HepG2 (cell line): ENCODE measurements around the gene SDK1.

ENCODE experiments used
- CHD2 ChIP-seq: IDR thresholded peaks from 2 replicates; pipeline ENCODE4 v1.6.1; 2011; ENCODE audit warnings: low read depth, low read length, improper control_type of control experiment
- EP300 ChIP-seq, 3 experiments: sonication (generic) in 1 of 3; formaldehyde crosslinking in 1 of 3; IDR thresholded peaks; 2 replicates each; pipeline versions ENCODE4 v1.5.1 to v1.6.1; 2011 to 2020; ENCODE audit warnings: low read depth in 2 of 3, low read length in 2 of 3, borderline replicate concordance in 1 of 3, improper control_type of control experiment in 1 of 3, mild to moderate bottlenecking in 1 of 3, missing genetic modification reagents in 1 of 3, moderate library complexity in 1 of 3
- GZF1 ChIP-seq: sonication (generic); formaldehyde crosslinking; IDR thresholded peaks from 2 replicates; pipeline ENCODE4 v1.5.1; 2020; ENCODE audit warnings: mild to moderate bottlenecking, missing genetic modification reagents
- IRF2 ChIP-seq: IDR thresholded peaks from 2 replicates; pipeline ENCODE4 v1.6.1; 2018; ENCODE audit warnings: missing genetic modification reagents, missing compliant biosample characterization
- JUNB ChIP-seq: sonication (generic); formaldehyde crosslinking; IDR thresholded peaks from 2 replicates; pipeline ENCODE4 v1.8.0; 2022; ENCODE audit warnings: missing genetic modification reagents, mild to moderate bottlenecking, borderline replicate concordance
- MAZ ChIP-seq, 2 experiments: sonication (generic) in 1 of 2; formaldehyde crosslinking in 1 of 2; IDR thresholded peaks; 2 replicates each; pipeline versions ENCODE4 v1.5.0 to v1.6.1; 2012 to 2020; ENCODE audit warnings: low read depth in 2 of 2, mild to moderate bottlenecking in 2 of 2, borderline replicate concordance in 1 of 2, improper control_type of control experiment in 1 of 2, low read length in 1 of 2, missing genetic modification reagents in 1 of 2, moderate library complexity in 1 of 2
- MYNN ChIP-seq: sonication (generic); formaldehyde crosslinking; IDR thresholded peaks from 2 replicates; pipeline ENCODE4 v1.4.0; 2020; ENCODE audit warnings: mild to moderate bottlenecking, low read depth, missing genetic modification reagents
- U2AF2 ChIP-seq: fragments of 200-400 bp; formaldehyde crosslinking; IDR thresholded peaks from 2 replicates; pipeline ENCODE4 v1.6.1; 2017; ENCODE audit warnings: low read depth, mild to moderate bottlenecking, low read length
- ZBTB25 ChIP-seq: IDR thresholded peaks from 2 replicates; pipeline ENCODE4 v1.6.1; 2018; ENCODE audit warnings: missing genetic modification reagents
- ZNF30 ChIP-seq: sonication (generic); formaldehyde crosslinking; IDR thresholded peaks from 2 replicates; pipeline ENCODE4 v1.5.0; 2020; ENCODE audit warnings: mild to moderate bottlenecking, missing genetic modification reagents
- ZNF350 ChIP-seq: sonication (generic); formaldehyde crosslinking; IDR thresholded peaks from 2 replicates; pipeline ENCODE4 v1.4.0; 2020; ENCODE audit warnings: mild to moderate bottlenecking, low read depth, missing genetic modification reagents, borderline replicate concordance
- ZNF44 ChIP-seq: sonication (generic); formaldehyde crosslinking; IDR thresholded peaks from 2 replicates; pipeline ENCODE4 v1.5.1; 2020; ENCODE audit warnings: mild to moderate bottlenecking, missing genetic modification reagents
- ZNF446 ChIP-seq: sonication (generic); formaldehyde crosslinking; IDR thresholded peaks from 2 replicates; pipeline ENCODE4 v1.5.0; 2020; ENCODE audit warnings: mild to moderate bottlenecking, missing genetic modification reagents
- TF ChIP-seq, protein P1 (sequence below): sonication (generic); formaldehyde crosslinking; IDR thresholded peaks from 2 replicates; pipeline ENCODE4 v1.4.0; 2020; ENCODE audit warnings: missing genetic modification reagents

GRCh38 chr7:3807824-3808223 is 506.8 kb downstream of the SDK1 start:
- TF ChIP-seq IRF2 (CRISPR knock-in tag) (no peak), ZNF30 (CRISPR knock-in tag) (no peak), JUNB (no peak), MAZ (IDR thresholded peaks at IDR 0.05; ENCODE audit: borderline replicate concordance, low read depth, low read length) (no peak), MAZ (CRISPR knock-in tag; IDR thresholded peaks at IDR 0.05; ENCODE audit: low read depth) (no peak), ZNF44 (no peak), ZBTB25 (CRISPR knock-in tag) (no peak), ZNF446 (CRISPR knock-in tag) (no peak), U2AF2 (no peak), EP300 (IDR thresholded peaks at IDR 0.05; ENCODE audit: low read depth in 2 of 2, low read length in 2 of 2) (no peak), EP300 (CRISPR knock-in tag; IDR thresholded peaks at IDR 0.05; ENCODE audit: borderline replicate concordance) (no peak), GZF1 (CRISPR knock-in tag) (no peak), CHD2 (no peak), ZNF350 (CRISPR knock-in tag) (no peak), MYNN (CRISPR knock-in tag) (no peak)
- TF ChIP-seq, protein P1, sequence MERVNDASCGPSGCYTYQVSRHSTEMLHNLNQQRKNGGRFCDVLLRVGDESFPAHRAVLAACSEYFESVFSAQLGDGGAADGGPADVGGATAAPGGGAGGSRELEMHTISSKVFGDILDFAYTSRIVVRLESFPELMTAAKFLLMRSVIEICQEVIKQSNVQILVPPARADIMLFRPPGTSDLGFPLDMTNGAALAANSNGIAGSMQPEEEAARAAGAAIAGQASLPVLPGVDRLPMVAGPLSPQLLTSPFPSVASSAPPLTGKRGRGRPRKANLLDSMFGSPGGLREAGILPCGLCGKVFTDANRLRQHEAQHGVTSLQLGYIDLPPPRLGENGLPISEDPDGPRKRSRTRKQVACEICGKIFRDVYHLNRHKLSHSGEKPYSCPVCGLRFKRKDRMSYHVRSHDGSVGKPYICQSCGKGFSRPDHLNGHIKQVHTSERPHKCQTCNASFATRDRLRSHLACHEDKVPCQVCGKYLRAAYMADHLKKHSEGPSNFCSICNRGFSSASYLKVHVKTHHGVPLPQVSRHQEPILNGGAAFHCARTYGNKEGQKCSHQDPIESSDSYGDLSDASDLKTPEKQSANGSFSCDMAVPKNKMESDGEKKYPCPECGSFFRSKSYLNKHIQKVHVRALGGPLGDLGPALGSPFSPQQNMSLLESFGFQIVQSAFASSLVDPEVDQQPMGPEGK = no peak
